ENCODE data around the gene PLCL1. TPM values are rescaled to one million over a fixed set of nuclear protein-coding genes. Genes with fewer than 3 reads are reported as not detected.
"Not testable (repeated sequence)": the region's sequence is repeated elsewhere in the genome, so short reads cannot be mapped to it uniquely, and the experiment has no call there.

PLCL1 gene
- total RNA-seq, 1 donor from 2014 or later = 0.04 TPM

DNA sequence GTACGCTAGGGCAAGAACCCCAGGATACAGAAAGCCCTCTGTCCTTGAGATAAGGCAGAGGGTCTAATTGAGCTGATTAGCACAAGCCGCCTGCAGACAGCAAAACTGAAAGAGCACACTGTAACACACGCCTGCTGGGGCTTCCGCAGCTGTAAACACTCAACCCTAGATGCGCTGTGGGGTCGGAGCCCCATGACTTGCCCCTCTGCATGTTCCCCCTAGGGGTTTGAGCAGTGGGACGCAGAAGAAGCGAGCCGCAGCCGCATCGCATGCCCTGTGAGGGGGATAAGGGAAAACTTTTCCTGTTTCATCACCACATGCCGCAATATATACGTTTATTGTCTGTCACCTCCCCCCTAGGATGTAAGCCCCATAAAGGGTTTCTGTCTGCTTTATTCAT is 384.6 kb downstream of the PLCL1 start:
- peaks cover 4% of the 10 kb centered on the region for H3K9me3 Mint-ChIP-seq
- DNase-seq = no peak
- H3K4me1 Mint-ChIP-seq = no peaks in the 10 kb centered on the region
- TF ChIP-seq, protein P1, sequence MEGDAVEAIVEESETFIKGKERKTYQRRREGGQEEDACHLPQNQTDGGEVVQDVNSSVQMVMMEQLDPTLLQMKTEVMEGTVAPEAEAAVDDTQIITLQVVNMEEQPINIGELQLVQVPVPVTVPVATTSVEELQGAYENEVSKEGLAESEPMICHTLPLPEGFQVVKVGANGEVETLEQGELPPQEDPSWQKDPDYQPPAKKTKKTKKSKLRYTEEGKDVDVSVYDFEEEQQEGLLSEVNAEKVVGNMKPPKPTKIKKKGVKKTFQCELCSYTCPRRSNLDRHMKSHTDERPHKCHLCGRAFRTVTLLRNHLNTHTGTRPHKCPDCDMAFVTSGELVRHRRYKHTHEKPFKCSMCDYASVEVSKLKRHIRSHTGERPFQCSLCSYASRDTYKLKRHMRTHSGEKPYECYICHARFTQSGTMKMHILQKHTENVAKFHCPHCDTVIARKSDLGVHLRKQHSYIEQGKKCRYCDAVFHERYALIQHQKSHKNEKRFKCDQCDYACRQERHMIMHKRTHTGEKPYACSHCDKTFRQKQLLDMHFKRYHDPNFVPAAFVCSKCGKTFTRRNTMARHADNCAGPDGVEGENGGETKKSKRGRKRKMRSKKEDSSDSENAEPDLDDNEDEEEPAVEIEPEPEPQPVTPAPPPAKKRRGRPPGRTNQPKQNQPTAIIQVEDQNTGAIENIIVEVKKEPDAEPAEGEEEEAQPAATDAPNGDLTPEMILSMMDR (IDR thresholded peaks at IDR 0.05) = no peak
- CTCF ChIA-PET = no interaction called here
- intact Hi-C loops (cut with micrococcal nuclease) = no loop called here
- no peaks in the 10 kb centered on the region for H3K27me3 Mint-ChIP-seq
- no peak for ATAC-seq (ENCODE audit: low read depth)
- POLR2A ChIA-PET = no interaction called here
- H3K27ac Mint-ChIP-seq = no peak overlapping the region
- no peak overlapping the region for H3K4me3 Mint-ChIP-seq
- no peaks in the 10 kb centered on the region for H3K36me3 Mint-ChIP-seq (ENCODE audit: low read depth)

DNA sequence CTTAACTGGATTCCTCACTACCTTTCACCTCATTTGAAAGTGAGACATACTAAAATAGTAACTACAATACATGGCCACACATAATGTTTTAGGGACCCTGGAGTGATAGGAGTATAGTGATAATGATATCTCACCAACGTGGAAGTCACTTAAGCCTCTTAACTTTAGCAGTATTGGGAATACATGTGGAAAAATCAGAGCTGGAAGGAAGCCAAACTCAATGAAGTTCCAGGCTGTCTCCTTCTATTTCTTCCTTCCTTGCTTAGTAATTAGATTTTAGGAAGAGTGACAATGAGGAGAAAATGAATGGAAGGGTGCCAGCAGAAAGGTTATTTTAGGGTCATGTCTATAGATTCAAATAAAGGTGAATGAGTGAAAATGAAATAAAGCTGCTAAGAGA is 387.3 kb downstream of the PLCL1 start:
- Mint-ChIP-seq H3K4me3 (no peak overlapping the region), H3K27me3 (no peaks in the 10 kb centered on the region), H3K36me3 (ENCODE audit: low read depth) (no peaks in the 10 kb centered on the region), H3K27ac (no peak overlapping the region), H3K9me3 (peaks cover 2% of the 10 kb centered on the region), H3K4me1 (no peaks in the 10 kb centered on the region)
- ChIA-PET POLR2A (no interaction called here), CTCF (no interaction called here)
- TF ChIP-seq, protein P1 (IDR thresholded peaks at IDR 0.05) = no peak
- ATAC-seq (ENCODE audit: low read depth) = no peak
- intact Hi-C loops (cut with micrococcal nuclease) = no loop called here
- no peak for DNase-seq

DNA sequence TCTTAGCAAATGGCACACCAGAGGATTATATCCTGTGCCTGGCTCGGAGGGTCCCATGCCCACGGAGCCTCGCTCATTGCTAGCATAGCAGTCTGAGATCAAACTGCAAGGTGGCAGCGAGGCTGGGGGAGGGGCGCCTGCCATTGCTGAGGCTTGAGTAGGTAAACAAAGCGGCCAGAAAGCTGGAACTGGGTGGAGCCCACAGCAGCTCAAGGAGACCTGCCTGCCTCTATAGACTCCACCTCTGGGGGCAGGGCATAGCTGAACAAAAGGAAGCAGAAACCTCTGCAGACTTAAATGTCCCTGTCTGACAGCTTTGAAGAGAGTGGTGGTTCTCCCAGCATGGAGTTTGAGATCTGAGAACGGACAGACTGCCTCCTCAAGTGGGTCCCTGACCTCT is 392.2 kb downstream of the PLCL1 start:
- H3K27me3 Mint-ChIP-seq; intact Hi-C loops (cut with micrococcal nuclease); H3K36me3 Mint-ChIP-seq (ENCODE audit: low read depth); ATAC-seq (ENCODE audit: low read depth); H3K4me1 Mint-ChIP-seq; DNase-seq; CTCF ChIA-PET; H3K9me3 Mint-ChIP-seq; H3K4me3 Mint-ChIP-seq; POLR2A ChIA-PET; H3K27ac Mint-ChIP-seq: not testable (repeated sequence)

Other genes starting within 250 kb of the PLCL1 start
- gene RFTN2, start 129.0 kb upstream of the PLCL1 start, total RNA-seq = not detected in 2 replicates
- gene MARS2, start 99.2 kb upstream of the PLCL1 start, total RNA-seq = 14.6 and 15.4 TPM in 2 replicates
- gene BOLL, start 19.3 kb upstream of the PLCL1 start, total RNA-seq = not detected in 2 replicates

Measured in activated B cell treated with CpG ODN at 0.5 μM for 24 hours (primary cell).